GM12892 (cell line): ENCODE data around the gene DOCK2.

Experiments used
- POLR2A ChIP-seq: IDR thresholded peaks from 2 replicates; pipeline ENCODE4 v1.6.1; 2011; ENCODE audit warnings: low read depth, low read length, control low read depth
- POLR2AphosphoS5 ChIP-seq: IDR thresholded peaks from 2 replicates; pipeline ENCODE4 v1.6.1; 2011; ENCODE audit warnings: low read depth, low read length, control low read depth
- TAF1 ChIP-seq: IDR thresholded peaks from 2 replicates; pipeline ENCODE4 v1.6.1; 2011; ENCODE audit warnings: low read depth, mild to moderate bottlenecking, control low read depth, low read length, borderline replicate concordance

DNA sequence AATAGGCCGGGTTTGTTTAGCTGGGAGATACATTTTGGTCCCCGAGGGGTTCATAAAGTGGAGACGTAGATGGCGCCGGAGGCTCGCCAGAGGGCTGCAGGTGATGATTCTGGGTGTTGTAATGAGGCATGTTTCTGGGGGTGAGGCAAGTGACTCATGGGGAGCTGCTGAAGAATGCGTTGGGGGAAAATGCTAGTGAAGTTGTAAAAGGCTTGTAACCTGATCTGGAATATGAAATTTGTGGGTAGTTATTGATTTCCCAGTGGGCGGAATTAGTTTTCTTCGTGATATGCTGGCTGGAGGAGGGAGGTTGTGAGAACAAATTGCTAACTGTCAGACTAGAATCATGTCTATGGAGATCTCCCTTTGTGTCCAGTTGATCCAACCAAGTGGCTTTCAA, 158.3 kb downstream of the DOCK2 start:
- TF ChIP-seq POLR2A (no peak), TAF1 (no peak), POLR2AphosphoS5 (no peak)
